Islet precursor cell (in vitro differentiated cells): ENCODE measurements around the gene BRINP1.

Experiments
- DNase-seq: peaks from one replicate; pipeline ENCODE4 v3.0.0-alpha.2; 2018

Gene BRINP1

GRCh38 chr9:119337573-119337972 is 31.7 kb downstream of the BRINP1 start:
- no peak for DNase-seq

DNA sequence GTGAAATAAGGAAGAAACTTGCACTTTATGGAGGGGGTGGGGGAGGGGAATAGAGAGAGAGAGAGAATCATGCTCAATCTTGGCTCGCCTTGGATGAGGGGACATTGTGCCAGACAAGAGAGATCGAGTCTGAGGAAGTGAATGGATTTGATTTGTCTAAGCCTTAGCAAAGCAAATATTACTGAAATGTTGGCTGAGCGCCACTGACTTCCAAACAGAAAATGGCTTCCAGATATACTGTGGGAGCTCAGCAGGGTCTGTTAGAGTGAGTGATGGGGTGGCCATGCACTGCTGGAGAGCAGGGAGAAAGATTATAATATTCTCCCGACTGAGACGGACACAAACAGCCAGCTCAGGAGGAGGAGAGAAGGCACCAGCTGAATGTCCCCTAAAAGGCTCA is 34.5 kb downstream of the BRINP1 start:
- DNase-seq: no peak

- no peak for DNase-seq
Measured at GRCh38 chr9:119333507-119334229, 35.6 kb downstream of the BRINP1 start.

DNA sequence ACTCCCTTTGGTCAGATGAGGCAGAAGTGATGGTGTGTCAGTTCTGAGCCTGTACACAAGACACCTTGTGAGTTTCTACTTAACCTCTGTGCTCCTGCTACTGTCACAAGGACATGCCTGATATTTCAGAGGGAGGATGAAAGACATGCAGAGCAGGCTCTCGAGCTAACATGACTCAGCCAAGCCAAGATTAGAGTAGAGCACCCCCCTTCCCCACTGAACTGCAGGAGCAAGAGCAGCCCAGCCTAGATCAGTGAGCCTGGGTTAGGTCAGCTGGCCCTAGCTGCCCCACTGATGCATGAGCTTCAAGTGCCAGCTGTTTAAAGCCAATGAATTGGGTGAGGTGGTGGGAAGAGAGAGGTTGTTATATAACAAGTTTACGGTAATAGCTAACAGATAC is 36.7 kb downstream of the BRINP1 start:
- peak; percentile 66 for DNase-seq

DNA sequence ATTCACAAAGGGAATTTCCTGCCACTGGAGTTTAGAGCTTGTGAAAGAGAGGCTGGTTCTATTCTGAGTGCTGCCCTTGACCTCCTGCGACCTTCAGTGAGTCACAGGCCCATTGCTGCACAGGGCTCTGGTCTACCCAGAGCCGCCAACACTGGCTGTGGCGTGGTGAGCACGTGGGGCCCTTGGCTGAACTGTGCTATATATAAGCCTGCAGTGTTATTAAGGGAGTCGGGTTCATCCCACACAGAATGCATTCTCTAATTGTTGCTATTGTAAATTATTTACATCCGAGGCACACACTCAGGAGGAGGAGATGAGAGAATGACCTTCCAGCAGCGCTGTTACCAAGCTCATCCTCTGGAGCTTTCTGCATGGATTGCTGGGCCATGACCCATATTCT is 47.1 kb downstream of the BRINP1 start:
- DNase-seq: peak; percentile 56

DNA sequence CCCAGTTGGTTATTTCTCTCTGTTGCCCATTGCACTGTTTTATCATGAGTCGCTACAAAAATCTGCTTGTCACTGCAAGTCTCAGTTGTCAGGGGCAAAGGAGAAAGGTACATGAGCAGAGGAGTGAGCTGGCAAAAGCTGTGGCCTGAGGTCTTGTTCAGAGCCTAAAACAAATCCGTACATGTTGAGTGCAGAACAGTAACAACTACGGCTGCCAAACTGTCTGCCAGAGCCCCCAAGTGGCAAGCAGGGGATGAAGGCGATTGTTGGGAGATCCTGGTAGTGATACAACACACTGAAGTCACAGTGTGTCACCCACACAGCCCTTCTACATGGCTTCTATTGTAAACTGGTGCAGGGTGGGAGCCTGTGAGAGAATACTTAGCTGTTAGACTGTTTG is 50.9 kb downstream of the BRINP1 start:
- peak; percentile 59 for DNase-seq

DNA sequence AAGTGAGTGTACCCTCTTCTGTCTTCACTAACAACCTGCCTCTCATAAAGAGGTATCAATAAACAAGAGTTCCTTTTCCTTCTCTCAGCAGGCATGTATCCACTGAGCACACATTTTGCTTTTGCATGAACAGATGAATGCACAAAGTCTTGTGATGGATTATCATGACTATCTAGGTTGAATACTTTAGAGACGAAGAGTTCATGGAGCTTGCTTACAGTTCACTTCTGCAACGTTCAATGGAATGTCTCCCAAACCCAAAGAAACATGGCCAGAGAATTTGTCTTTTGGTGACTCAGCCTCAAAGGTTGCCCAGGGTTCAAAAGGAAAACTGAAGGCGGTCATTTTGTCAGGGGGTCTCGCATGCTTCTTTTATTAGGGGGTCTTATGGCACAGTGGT is 55.4 kb downstream of the BRINP1 start:
- DNase-seq: no peak

GRCh38 chr9:119310741-119311140 is 58.5 kb downstream of the BRINP1 start:
- DNase-seq: no peak

GRCh38 chr9:119307471-119307870 is 61.8 kb downstream of the BRINP1 start:
- DNase-seq: no peak

- no peak for DNase-seq
Measured at GRCh38 chr9:119304555-119304954, 64.7 kb downstream of the BRINP1 start.

- no peak for DNase-seq
Measured at GRCh38 chr9:119302988-119303698, 66.1 kb downstream of the BRINP1 start.

DNA sequence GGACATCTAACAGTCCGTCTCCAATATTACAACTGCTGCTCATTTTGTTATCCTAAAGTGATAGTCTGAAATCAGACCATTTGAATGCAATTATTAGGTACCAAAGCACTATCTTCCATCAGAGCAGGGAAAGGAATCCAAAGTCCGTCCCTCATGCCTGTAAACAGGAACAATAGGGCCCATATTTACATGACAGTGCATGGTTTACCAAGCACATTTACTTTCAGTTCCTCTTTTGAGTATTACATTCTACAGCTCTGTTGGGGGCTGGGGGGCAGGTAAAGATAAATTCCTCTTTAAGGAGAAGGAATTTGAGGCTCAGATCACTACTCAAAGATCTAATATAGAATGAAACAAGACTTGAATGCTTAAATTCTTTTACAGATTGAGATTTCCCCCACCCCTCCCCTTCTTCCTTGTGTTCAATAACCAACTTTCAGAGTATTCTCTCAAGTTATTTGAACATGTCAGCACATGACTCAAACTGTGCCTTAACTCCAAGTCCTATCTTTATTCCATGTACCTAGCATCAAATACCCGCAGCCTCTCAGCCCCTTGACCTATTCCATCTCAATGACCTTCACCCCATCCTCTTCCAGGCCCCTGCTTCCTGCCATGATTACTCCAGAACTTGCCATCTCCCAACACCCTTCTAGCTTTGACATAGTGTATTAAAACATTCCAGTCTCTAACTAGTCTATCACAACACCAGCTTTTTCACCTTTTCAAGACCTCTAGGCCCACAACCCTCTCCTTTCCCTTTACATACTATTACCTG is 71.0 kb downstream of the BRINP1 start:
- DNase-seq: no peak

GRCh38 chr9:119291554-119291953 is 77.7 kb downstream of the BRINP1 start:
- no peak for DNase-seq

DNA sequence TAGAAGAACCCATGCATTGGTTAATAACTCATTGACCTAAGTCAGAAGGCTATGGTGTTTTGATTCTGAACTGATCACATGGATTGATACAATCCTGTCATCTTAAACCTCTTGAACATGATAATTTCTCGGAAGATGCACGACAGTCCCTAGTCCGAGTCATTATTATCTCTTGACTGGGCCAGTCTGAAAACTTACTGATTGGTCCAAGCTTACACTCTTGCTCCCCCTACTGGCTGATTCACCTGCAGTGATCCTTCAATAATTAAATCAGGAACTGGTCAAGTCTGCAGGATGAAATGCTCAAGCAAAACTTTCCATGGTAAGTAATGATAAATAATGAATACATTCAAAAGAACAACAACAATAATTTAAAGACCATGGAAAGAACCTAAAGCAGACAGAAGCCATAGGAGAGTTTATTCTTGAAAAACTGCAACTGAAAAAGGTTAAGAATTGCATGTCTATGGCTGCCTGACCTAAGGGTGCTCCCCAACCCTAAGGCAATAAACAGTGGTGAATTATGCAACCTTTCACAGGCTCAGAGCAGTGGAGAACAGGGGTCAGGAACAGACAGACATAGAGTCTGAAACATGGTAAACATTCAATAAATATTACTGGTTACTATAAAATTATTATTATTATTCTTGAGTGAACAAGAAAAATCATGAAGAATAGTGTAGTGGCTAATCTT is 79.3 kb downstream of the BRINP1 start:
- peak; percentile 61 for DNase-seq

DNA sequence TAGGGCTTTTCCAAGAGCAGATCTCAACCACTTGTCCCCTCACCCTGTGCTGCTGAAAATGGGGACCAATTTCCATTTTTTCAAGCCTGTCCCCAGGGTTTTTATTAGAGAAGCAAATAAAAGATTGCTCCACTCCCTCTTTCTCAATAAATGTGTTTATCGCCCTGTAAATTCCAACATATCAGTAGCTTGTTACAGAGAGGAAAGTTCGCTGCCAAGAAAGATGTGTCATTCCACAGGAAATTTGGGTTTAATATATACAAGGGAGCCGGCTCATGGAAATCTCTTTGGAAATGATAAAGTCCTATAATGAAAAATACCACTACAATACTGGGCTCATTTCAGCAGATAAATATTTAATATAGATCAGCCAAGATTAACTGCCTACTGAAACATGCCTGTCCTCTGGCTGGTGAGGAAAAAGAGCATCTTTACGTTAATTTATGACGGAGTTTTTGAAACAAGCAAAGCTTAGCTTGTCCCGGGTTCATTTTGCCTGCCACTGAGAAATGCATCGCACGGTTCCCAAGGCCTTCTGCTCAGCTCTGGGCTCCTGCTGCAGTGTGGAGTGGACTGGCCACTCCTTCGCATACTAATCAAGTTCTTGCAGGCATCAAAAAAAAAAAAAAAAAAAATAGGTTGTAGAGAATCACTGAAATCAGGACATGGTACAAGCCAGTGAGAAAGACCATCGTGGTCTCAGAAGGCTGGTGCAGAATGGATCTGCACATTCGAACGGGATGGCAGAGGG is 84.5 kb downstream of the BRINP1 start:
- DNase-seq: no peak

GRCh38 chr9:119284118-119284517 is 85.1 kb downstream of the BRINP1 start:
- peak; percentile 71 for DNase-seq

- peak; percentile 89 for DNase-seq
Measured at GRCh38 chr9:119283078-119283794, 86.0 kb downstream of the BRINP1 start.

- no peak for DNase-seq
Measured at GRCh38 chr9:119282476-119283077, 86.7 kb downstream of the BRINP1 start.

GRCh38 chr9:119280740-119281485 is 88.3 kb downstream of the BRINP1 start:
- DNase-seq: no peak

DNA sequence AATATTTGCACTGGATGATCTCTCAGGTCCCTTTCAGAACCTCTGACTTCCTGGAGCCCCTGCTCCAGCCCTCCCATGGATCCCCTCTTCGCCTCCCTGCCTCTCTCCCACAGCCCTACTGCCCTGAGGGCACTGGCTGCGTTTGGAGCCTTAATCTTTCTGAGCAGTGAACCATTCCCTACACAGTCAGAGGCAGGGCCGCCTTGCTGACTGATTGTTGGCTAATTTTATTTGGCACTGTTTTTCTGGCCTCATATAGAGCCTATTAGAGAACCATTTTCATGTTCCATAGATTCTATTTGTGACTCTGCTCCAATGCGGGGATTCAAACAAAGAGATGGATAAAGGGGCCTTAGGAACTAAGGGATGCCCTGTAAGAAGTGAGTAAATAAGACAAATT is 91.1 kb downstream of the BRINP1 start:
- peak; percentile 54 for DNase-seq
